IPS-NIHi7 (cell line): ENCODE results near the gene SEBOX.
A peak's percentile ranks its signal among the peaks of the same experiment; 100 is the strongest.

Experiments used
- DNase-seq: peaks from one replicate; pipeline ENCODE4 v3.0.0; 2012; ENCODE audit warnings: mixed read lengths; ENCODE audit errors: extremely low spot score

SEBOX gene

DNA sequence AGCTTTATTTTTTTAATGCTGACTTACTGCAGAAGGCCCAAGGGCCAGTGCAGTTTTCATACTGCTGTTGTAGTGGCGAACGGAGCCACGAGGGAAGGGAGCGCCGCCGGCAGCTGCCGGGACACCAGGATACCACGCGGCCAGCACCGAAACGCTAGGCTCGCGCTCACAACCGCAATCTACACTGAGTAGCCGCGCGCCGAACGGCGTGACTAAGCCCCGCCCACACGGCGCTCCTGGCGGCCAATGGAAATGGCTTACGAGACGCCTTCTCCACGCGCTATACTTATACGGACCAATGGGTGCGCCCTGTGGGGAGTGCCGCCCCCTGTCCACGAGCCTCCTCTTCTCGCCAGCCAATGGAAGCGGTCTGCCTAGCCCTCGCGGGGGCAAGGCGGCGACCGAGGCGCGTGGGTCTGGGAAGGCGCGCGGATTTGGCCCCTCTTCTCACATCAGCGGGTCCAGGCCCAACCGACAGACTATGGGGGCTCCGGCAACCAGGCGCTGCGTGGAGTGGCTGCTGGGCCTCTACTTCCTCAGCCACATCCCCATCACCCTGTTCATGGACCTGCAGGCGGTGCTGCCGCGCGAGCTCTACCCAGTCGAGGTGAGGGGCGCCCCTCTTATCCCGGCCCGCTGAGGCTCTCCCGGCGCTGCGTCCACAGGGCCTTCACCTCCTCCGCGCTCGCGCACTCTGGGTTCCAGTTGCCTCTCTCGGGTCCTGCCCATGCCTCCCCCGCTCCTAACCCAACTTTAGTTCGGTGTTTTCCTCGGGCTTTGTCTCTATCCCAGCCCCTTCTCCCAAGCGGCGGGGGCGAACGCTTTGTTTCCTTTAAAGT is 46.0 kb downstream of the SEBOX start, which contains the start of gene TMEM97:
Gene TMEM97, plus strand, starts transcription at position 442 of the 839 bp plus-strand sequence. Its CDS starts 40 bp downstream, at position 482.
- peak; percentile 93 for DNase-seq

DNA sequence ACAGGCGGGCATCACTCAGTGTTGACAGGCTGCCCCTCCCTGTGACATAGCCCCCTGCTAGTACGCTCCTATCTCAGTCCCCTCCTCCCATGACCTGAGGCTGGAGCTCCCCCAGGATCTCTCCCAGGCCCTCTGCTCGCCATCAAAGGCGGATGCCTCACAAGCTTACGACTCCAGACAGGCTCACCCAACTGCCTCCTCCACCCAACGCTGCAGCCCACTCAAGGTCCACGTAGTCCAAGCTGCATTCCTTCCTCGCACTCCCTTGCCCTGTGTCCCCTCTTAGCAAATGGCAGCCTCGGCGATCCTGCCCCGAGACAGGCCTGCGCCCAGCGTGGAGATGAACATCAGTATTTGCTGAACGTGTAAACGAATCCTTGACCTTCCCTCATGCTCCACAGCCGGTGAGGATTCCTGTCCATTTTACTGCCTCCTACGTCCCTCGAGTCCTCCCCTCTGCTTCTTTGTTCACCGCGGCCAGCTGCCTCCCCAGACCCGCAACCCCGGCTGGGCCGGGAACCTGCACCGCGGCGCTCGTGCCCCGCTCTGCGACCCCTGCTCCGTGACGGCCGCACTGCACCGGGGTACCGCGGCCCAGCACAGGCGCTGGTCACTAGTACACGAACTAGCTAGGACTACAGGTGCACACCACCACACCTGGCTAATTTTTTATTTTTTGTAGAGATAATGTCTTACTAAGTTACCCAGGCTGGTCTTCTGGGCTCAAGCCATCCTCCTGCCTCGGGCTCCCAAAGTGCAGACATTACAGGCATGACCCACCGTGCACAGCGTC is 46.8 kb downstream of the SEBOX start:
- DNase-seq, result peak; percentile 30

DNA sequence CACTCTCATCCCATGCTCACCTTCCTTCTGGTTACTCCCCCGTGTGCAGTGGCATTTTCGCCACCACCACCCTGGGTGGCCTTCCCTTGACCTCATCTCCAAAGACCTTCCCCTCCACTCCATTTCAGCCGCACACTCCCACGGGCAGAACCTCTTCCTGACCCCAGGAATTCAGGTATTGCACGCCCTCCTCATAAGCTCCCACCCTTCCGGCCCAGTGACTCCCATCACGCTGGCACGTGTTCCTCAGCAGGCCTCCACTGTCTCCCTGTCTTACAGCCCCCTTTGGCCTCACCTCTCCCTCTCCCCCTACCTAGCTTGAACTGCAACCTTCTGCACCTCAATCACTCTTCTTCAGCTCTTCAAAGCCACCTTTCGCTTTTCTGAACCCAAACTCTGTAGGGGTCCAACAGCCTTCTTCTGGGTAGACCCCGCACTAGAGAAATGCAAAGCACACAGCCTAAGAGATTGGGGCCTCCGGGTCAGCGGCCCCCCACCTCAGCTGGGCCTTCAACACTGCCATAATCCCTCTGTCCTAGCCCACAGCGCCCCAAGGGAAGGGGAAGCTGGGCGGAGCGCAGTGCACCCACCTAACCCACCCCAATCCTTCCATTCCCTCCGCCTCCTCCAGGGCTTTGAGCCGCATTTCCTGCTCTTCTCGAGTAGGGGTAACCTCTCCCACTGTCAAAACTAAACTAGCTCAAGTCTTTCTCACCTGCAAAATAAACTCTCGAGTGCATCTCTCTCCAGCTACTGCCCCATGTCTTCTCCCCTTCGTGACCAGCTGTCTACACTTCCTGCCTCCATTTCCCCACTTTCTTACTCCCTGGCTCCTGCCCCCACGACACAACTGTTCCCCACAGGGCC is 47.7 kb downstream of the SEBOX start:
- DNase-seq, result no peak

DNA sequence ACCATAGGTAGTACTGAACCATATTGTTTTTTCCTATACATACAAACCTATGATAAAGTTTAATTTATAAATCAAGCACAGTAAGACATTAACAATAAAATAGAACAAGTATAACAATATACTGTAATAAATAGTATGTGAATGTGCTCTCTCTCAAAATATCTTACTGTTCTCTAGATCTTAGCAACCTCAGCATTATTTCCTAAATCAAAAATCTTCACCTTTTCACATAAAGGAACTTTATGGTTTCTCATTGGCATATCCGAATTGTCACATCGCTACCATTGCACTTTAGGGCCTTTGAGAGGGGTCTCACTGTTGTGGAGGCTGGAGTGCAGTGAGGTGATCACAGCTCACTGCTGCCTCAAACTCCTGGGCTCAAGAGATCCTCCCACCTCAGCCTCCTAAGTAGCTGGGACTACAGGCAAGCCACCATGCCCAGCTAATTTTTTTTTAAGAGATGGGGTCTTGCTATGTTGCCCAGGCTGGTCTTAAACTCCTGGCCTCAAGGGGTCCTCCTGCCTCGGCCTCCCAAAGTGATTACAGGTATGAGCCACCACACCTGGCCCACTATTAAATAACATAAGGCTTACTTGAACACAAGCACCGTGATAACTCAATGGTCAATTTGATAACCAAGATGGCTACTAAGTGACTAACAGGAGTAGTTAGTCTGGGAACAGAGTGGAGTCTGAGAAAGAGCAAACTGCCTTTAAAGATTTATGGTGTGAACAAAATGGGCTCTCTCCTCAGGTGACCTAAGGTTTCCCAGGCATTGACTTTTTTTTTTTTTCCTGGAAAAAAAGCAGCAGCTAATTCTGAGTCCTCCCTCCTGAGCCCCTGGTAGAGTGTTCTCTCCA is 48.9 kb downstream of the SEBOX start:
- DNase-seq, result no peak

DNA sequence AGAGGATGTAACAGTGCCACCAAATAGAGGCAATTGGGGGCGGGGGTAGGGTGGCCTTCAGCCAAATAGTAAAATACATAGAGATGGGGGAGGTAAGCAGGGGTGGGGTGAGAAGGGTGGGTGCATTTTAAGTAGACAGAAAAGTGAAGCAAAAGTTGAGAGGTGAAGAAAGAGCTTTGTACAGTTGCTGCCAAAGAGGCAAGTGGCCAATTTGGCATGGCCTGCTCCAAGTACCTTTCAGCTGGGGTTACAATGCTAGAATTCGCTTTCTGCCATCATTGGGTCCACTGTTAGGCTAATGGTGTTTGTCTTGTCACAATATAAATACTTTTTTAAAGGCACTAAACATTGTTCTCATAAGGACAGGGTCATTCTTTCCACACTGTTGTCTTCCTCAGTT is 51.2 kb downstream of the SEBOX start:
- no peak for DNase-seq
